ENCODE data around the gene GNAS-AS1. TPM values are rescaled to one million over a fixed set of nuclear protein-coding genes. Genes with fewer than 3 reads are reported as not detected.

GNAS-AS1 gene
- total RNA-seq, 1 donor from 2014 or later: 4.9 TPM

GRCh38 chr20:58880994-58881752, 30.5 kb upstream of the GNAS-AS1 start:
- peak; percentile 53 for TF ChIP-seq CTCF (IDR thresholded peaks at IDR 0.05; ENCODE audit: unreplicated experiment)
- H3K4me3 Mint-ChIP-seq (ENCODE audit: unreplicated experiment): no peak overlapping the region
- H3K4me1 Mint-ChIP-seq (ENCODE audit: unreplicated experiment): peaks cover 30% of the 10 kb centered on the region
- H3K9me3 Mint-ChIP-seq (ENCODE audit: unreplicated experiment): no peaks in the 10 kb centered on the region
- no peaks in the 10 kb centered on the region for H3K27me3 Mint-ChIP-seq (ENCODE audit: unreplicated experiment)
- no peak overlapping the region for H3K27ac Mint-ChIP-seq (ENCODE audit: unreplicated experiment)
- peaks cover 3% of the 10 kb centered on the region for H3K36me3 Mint-ChIP-seq (ENCODE audit: low read depth, unreplicated experiment)
- DNase-seq (ENCODE audit: low spot score): no peak

GRCh38 chr20:58880441-58880840, 29.7 kb upstream of the GNAS-AS1 start:
- no peak overlapping the region for H3K4me3 Mint-ChIP-seq (ENCODE audit: unreplicated experiment)
- no peak for TF ChIP-seq CTCF (IDR thresholded peaks at IDR 0.05; ENCODE audit: unreplicated experiment)
- H3K36me3 Mint-ChIP-seq (ENCODE audit: low read depth, unreplicated experiment): no peaks in the 10 kb centered on the region
- H3K4me1 Mint-ChIP-seq (ENCODE audit: unreplicated experiment): peaks cover 32% of the 10 kb centered on the region
- no peak overlapping the region for H3K27ac Mint-ChIP-seq (ENCODE audit: unreplicated experiment)
- DNase-seq (ENCODE audit: low spot score): no peak
- no peaks in the 10 kb centered on the region for H3K9me3 Mint-ChIP-seq (ENCODE audit: unreplicated experiment)
- no peaks in the 10 kb centered on the region for H3K27me3 Mint-ChIP-seq (ENCODE audit: unreplicated experiment)

- H3K4me3 Mint-ChIP-seq (ENCODE audit: unreplicated experiment): no peak overlapping the region
- no peak for TF ChIP-seq CTCF (IDR thresholded peaks at IDR 0.05; ENCODE audit: unreplicated experiment)
- H3K9me3 Mint-ChIP-seq (ENCODE audit: unreplicated experiment): no peaks in the 10 kb centered on the region
- H3K4me1 Mint-ChIP-seq (ENCODE audit: unreplicated experiment): peaks cover 40% of the 10 kb centered on the region
- no peak for DNase-seq (ENCODE audit: low spot score)
- no peak overlapping the region for H3K27ac Mint-ChIP-seq (ENCODE audit: unreplicated experiment)
- peaks cover 3% of the 10 kb centered on the region for H3K27me3 Mint-ChIP-seq (ENCODE audit: unreplicated experiment)
- H3K36me3 Mint-ChIP-seq (ENCODE audit: low read depth, unreplicated experiment): no peaks in the 10 kb centered on the region
These were observed 27.7 kb upstream of the GNAS-AS1 start for GRCh38 chr20:58878399-58878798.

GRCh38 chr20:58877976-58878360, 27.3 kb upstream of the GNAS-AS1 start:
- H3K9me3 Mint-ChIP-seq (ENCODE audit: unreplicated experiment): no peaks in the 10 kb centered on the region
- peaks cover 42% of the 10 kb centered on the region for H3K4me1 Mint-ChIP-seq (ENCODE audit: unreplicated experiment)
- H3K36me3 Mint-ChIP-seq (ENCODE audit: low read depth, unreplicated experiment): no peaks in the 10 kb centered on the region
- peak overlapping the region; percentile 93 for H3K27ac Mint-ChIP-seq (ENCODE audit: unreplicated experiment)
- no peak for DNase-seq (ENCODE audit: low spot score)
- no peak overlapping the region for H3K4me3 Mint-ChIP-seq (ENCODE audit: unreplicated experiment)
- no peak for TF ChIP-seq CTCF (IDR thresholded peaks at IDR 0.05; ENCODE audit: unreplicated experiment)
- peaks cover 3% of the 10 kb centered on the region for H3K27me3 Mint-ChIP-seq (ENCODE audit: unreplicated experiment)
